CD8-positive, alpha-beta memory T cell (primary cell): Measurements from ENCODE around the gene KCNMA1. TPM values are rescaled to one million over a fixed set of nuclear protein-coding genes. Genes with fewer than 3 reads are reported as not detected.
A peak's percentile ranks its signal among the peaks of the same experiment; 100 is the strongest.

Experiments used
- CTCF ChIA-PET: fragments of 350-600 bp; sonication (Branson Sonifier 250); formaldehyde crosslinking; loops from one replicate; lab custom pipeline; 2021; ENCODE audit warnings: antibody characterized with exemption; lab: Charles Lee
- POLR2A ChIA-PET: fragments of 350-600 bp; sonication (Branson Sonifier 250); formaldehyde crosslinking; loops from one replicate; lab custom pipeline; 2021; ENCODE audit warnings: antibody characterized with exemption; lab: Charles Lee
- DNase-seq, 5 donors: peaks; one replicate each; pipeline versions ENCODE4 v3.0.0 to v3.0.0-alpha.2; 2020 to 2022; ENCODE audit warnings: mixed read lengths in 1 of 5
- H3K27ac ChIP-seq: one replicate; pipeline ENCODE4 v1.7.0; 2013; ENCODE audit warnings: low read depth, mild to moderate bottlenecking, low read length, moderate library complexity
- H3K27me3 ChIP-seq: 2 replicates; pipeline ENCODE4 v1.7.0; 2013; ENCODE audit warnings: low read length, mild to moderate bottlenecking; ENCODE audit not compliant: insufficient read depth, poor library complexity, severe bottlenecking
- H3K36me3 ChIP-seq: 2 replicates; pipeline ENCODE4 v1.7.0; 2013; ENCODE audit warnings: mild to moderate bottlenecking, low read length, moderate library complexity; ENCODE audit not compliant: insufficient read depth
- H3K4me1 ChIP-seq: 2 replicates; pipeline ENCODE4 v1.7.0; 2013; ENCODE audit warnings: mild to moderate bottlenecking, low read length, moderate library complexity; ENCODE audit not compliant: insufficient read depth
- H3K4me3 ChIP-seq: 2 replicates; pipeline ENCODE4 v1.7.0; 2013; ENCODE audit warnings: mild to moderate bottlenecking, low read length
- H3K9me3 ChIP-seq: 2 replicates; pipeline ENCODE4 v1.7.0; 2013; ENCODE audit warnings: mild to moderate bottlenecking, low read length
- H3K27ac Mint-ChIP-seq, 8 donors: one replicate each; pipeline ENCODE4 v1.8.0; 2020 to 2021; ENCODE audit warnings: mixed read lengths in 8 of 8, mild to moderate bottlenecking in 6 of 8, inconsistent platforms in 3 of 8, moderate library complexity in 3 of 8
- H3K27me3 Mint-ChIP-seq, 2 donors: one replicate each; pipeline ENCODE4 v1.8.0; 2020 to 2021; ENCODE audit warnings: mixed read lengths in 2 of 2, mild to moderate bottlenecking in 1 of 2, moderate library complexity in 1 of 2
- H3K36me3 Mint-ChIP-seq, 3 donors: one replicate each; pipeline ENCODE4 v1.8.0; 2020 to 2021; ENCODE audit warnings: mixed read lengths in 3 of 3, inconsistent platforms in 1 of 3, mild to moderate bottlenecking in 1 of 3
- H3K4me1 Mint-ChIP-seq, 3 donors: one replicate each; pipeline ENCODE4 v1.8.0; 2020 to 2021; ENCODE audit warnings: mixed read lengths in 3 of 3, inconsistent platforms in 1 of 3, mild to moderate bottlenecking in 1 of 3
- H3K4me3 Mint-ChIP-seq, 7 donors: one replicate each; pipeline ENCODE4 v1.8.0; 2020 to 2021; ENCODE audit warnings: mixed read lengths in 7 of 7, mild to moderate bottlenecking in 6 of 7, moderate library complexity in 4 of 7, inconsistent platforms in 2 of 7
- H3K9me3 Mint-ChIP-seq, 5 donors: one replicate each; pipeline ENCODE4 v1.8.0; 2020 to 2022; ENCODE audit warnings: mixed read lengths in 5 of 5, mild to moderate bottlenecking in 3 of 5, moderate library complexity in 2 of 5, inconsistent platforms in 1 of 5
- polyA plus RNA-seq: library from polyadenylated mRNA; unstranded; fragments of 300-500 nt; fragmentation: Illumina TruSeq; gene quantifications from one replicate; pipeline ENCODE4 v1.2.3, GENCODE V29; 2021
- total RNA-seq, 2 experiments: library from RNA; stranded (reverse); gene quantifications; one replicate each; pipeline ENCODE4 v1.2.3, GENCODE V29; 2021

The KCNMA1 gene
- total and polyA plus RNA-seq, 3 experiments from 2014 or later: 0.20 to 0.31 TPM; not detected in 1

DNA sequence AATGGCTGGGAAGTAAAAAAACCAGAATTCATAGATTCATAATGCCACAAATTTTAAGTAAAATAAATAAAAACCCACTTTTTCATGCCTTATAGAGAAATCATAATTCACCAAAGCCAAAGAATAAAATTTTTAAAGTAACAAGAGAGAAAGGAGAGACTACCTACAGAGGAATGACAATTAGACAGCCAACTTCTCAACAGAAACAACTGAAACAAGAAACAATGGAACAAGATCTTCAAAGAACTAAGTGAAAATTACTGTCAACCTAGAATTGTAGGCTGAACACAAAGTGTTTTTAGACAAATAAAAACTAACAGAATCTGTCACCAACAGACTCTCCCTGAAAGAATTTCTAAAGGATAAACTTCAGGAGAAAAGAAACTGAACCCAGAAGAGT, 15.6 kb upstream of the KCNMA1 start:
- CTCF ChIA-PET: no interaction called here
- Mint-ChIP-seq H3K27me3 (peaks cover 20% of the 10 kb centered on the region in 2 donors), H3K9me3 (peaks cover 5 to 11% (median 8%) of the 10 kb centered on the region in 5 donors)

DNA sequence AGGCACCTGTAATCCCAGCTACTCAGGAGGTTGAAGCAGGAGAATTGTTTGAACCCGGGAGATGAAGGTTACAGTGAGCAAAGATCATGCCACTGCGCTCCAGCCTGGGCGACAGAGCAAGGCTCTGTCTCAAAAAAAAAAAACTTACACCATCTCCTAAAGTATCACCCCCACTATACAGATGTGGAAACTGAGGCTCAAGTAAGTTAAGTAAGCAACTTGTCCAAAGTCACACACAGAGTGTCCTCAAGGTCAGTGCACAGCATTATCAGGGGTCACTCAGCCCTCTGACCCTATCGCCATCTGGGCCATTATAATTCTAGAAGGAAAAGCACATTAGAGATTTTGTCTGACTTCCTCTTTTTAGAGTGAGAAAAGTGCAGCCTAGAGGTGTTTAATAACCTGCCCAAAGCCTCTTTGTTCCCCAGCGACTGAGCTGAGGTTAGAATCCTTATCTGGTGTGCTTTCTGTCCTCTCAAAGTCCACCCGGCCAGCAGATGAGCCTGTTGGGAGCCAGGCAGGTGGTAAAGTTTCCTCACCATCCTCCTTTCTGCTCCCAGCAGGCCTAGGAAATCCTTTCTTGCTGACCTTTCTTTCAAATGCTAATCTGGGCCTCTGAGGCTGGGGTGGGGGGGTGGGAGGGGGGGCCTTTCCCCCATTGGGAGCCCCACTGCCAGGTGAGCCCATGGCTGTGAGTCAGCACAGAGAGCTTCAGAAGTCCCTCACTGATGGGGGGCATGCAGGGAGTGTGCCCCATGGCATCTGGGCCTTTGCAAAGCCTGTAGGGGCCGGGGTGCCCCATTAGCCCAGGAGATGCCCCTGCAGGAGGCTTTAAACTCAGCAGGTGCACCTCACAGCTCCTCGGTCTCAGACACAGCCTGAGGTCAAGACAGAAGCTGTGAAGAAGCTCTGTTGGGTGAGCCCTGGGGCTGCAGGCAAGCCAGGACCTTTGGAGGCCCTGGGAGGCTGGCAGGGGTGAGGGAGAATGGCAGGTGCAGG, 12.0 kb upstream of the KCNMA1 start:
- Mint-ChIP-seq H3K4me1 (peaks cover 0 to 1% (median 0%) of the 10 kb centered on the region in 3 donors), H3K27me3 (peaks cover 20 to 26% of the 10 kb centered on the region in 2 donors), H3K27ac (peak overlapping the region in 1 of 8 donors; percentile 44), H3K4me3 (no peak overlapping the region), H3K9me3 (peaks cover 3 to 11% (median 8%) of the 10 kb centered on the region in 5 donors), H3K36me3 (peaks cover 0 to 3% (median 0%) of the 10 kb centered on the region in 3 donors)
- no peaks in the 10 kb centered on the region for H3K9me3 ChIP-seq
- no peaks in the 10 kb centered on the region for H3K27me3 ChIP-seq
- ChIA-PET CTCF (no interaction called here), POLR2A (no interaction called here)
- no peak overlapping the region for H3K27ac ChIP-seq
- H3K4me1 ChIP-seq: no peaks in the 10 kb centered on the region
- no peak for DNase-seq
- H3K36me3 ChIP-seq: no peaks in the 10 kb centered on the region
- H3K4me3 ChIP-seq: no peak overlapping the region

More for the DNA sequence above, 15.6 kb upstream of the KCNMA1 start:
- Histone ChIP-seq H3K9me3 (no peaks in the 10 kb centered on the region), H3K36me3 (no peaks in the 10 kb centered on the region), H3K4me1 (no peaks in the 10 kb centered on the region), H3K27me3 (no peaks in the 10 kb centered on the region), H3K4me3 (no peak overlapping the region), H3K27ac (no peak overlapping the region)
- H3K36me3 Mint-ChIP-seq: peaks cover 0 to 3% (median 0%) of the 10 kb centered on the region in 3 donors
- DNase-seq: no peak
- H3K4me1 Mint-ChIP-seq: peaks cover 0 to 1% (median 0%) of the 10 kb centered on the region in 3 donors
- no peak overlapping the region for H3K4me3 Mint-ChIP-seq
- H3K27ac Mint-ChIP-seq: no peak overlapping the region
- POLR2A ChIA-PET: no interaction called here

DNA sequence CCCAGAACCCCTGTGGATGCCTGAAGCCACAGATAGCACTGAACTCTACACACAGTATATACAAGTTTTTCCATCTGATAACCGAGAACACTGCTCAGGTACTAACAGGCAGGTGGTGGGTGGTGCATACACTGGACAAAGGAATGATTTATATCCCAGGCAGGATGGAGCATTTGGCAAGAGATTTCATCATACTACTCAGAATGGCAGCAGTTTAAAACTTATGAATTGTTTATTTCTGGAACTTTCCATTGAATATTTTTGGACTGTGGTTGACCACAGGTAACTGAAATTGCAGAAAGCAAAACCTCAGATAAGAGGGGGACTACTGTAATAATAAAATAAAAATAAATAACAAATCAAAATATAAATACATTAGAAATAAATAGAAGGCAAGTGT, 10.9 kb upstream of the KCNMA1 start:
- Histone ChIP-seq H3K4me1 (no peaks in the 10 kb centered on the region), H3K36me3 (no peaks in the 10 kb centered on the region), H3K27me3 (no peaks in the 10 kb centered on the region), H3K4me3 (no peak overlapping the region), H3K9me3 (no peaks in the 10 kb centered on the region), H3K27ac (no peak overlapping the region)
- peaks cover 20 to 23% of the 10 kb centered on the region in 2 donors for H3K27me3 Mint-ChIP-seq
- CTCF ChIA-PET: interaction anchor here (10.2 kb wide), 1 partner anchor 477 kb away, joined by 113 read pairs; no protein-coding TSS in a partner anchor
- H3K27ac Mint-ChIP-seq: no peak overlapping the region
- POLR2A ChIA-PET: no interaction called here
- H3K36me3 Mint-ChIP-seq: peaks cover 0 to 3% (median 0%) of the 10 kb centered on the region in 3 donors
- no peak overlapping the region for H3K4me3 Mint-ChIP-seq
- peaks cover 3 to 11% (median 6%) of the 10 kb centered on the region in 5 donors for H3K9me3 Mint-ChIP-seq
- peaks cover 0 to 1% (median 0%) of the 10 kb centered on the region in 3 donors for H3K4me1 Mint-ChIP-seq
- no peak for DNase-seq

DNA sequence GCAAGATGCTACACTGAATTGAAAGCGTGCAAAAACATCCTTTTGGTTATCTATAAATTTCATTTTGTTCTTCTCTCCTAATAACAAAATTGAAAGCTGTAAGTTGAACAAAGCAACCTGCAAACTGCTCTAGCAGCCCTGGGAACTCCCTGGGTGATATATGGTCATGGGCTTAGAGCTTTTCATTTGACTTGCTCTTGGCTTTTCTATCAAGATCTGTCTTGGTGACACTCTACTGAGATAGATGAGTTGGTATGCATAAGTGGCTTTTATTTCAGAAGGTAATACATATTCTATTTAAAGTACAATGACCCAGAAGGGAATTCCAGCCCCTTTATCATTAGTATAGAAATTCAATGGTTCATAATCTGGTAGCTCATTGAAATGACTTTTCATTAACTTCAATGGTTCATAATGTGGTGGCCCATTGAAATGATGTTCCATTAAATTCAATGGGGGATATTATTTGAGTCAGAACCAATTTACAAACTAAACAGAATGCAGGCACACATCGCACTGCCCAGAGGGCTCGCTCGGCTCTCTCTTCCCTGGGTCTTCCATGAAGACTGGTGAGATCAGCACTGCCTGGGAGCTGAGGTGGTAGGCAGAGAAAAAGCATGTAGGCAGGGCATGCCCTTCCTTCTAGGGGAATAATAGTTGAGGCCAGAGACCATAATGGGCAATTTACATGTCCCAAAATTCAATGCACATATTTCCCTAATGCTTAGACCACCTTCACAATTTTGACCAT, 10.1 kb upstream of the KCNMA1 start:
- Histone ChIP-seq H3K9me3 (no peaks in the 10 kb centered on the region), H3K4me3 (no peak overlapping the region), H3K27me3 (no peaks in the 10 kb centered on the region), H3K36me3 (no peaks in the 10 kb centered on the region), H3K27ac (no peak overlapping the region), H3K4me1 (no peaks in the 10 kb centered on the region)
- no peak for DNase-seq
- Mint-ChIP-seq H3K36me3 (peaks cover 0 to 3% (median 0%) of the 10 kb centered on the region in 3 donors), H3K27me3 (peaks cover 20 to 21% of the 10 kb centered on the region in 2 donors), H3K9me3 (peaks cover 0 to 6% (median 5%) of the 10 kb centered on the region in 5 donors), H3K4me1 (peaks cover 0 to 1% (median 0%) of the 10 kb centered on the region in 3 donors), H3K4me3 (no peak overlapping the region), H3K27ac (no peak overlapping the region)
- CTCF ChIA-PET: interaction anchor here (10.2 kb wide), 1 partner anchor 476 kb away, joined by 113 read pairs; no protein-coding TSS in a partner anchor
- POLR2A ChIA-PET: no interaction called here

DNA sequence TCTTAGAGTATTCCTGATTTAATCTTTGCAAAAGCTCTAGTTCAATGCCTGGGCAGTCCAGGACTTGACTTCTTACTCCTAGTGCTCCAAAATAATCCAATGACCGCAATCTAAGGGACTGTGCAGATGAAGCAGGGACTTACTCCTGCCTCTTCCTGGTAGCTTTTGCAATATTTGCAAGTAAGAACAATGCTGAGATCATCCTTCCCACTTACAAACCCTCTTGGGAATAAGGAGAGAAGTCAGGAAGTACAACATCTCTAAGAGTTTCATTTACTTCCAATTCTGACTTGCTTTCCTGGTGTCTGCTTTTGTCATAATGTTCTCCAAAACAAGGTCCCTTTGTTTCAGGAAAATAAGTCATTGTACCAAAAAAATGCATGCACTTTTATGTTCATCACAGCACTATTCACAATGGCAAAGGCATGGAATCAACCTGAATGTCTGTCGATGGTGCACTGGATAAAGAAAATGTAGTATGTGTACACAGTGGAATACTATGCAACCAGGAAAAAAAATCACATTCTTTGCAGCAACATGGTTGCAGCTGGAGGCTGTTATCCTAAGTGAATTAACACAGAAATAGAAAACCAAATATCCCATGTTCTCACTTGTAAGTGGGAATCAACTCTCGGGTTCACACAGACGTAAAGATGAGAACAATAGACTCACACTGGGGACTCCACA, 7.1 kb upstream of the KCNMA1 start:
- Mint-ChIP-seq H3K27ac (peak overlapping the region in 1 of 8 donors; percentile 38), H3K4me1 (peaks cover 0 to 5% (median 1%) of the 10 kb centered on the region in 3 donors), H3K4me3 (no peak overlapping the region), H3K36me3 (no peaks in the 10 kb centered on the region), H3K27me3 (peaks cover 34 to 41% of the 10 kb centered on the region in 2 donors), H3K9me3 (no peaks in the 10 kb centered on the region)
- Histone ChIP-seq H3K36me3 (no peaks in the 10 kb centered on the region), H3K27me3 (peaks cover 1% of the 10 kb centered on the region), H3K4me3 (no peak overlapping the region), H3K27ac (no peak overlapping the region), H3K4me1 (no peaks in the 10 kb centered on the region), H3K9me3 (no peaks in the 10 kb centered on the region)
- no peak for DNase-seq
- ChIA-PET POLR2A (no interaction called here), CTCF (interaction anchor here (1.2 to 10.2 kb wide), 2 partner anchors 10 to 473 kb away, joined by 3 to 113 read pairs; no protein-coding TSS in a partner anchor)

DNA sequence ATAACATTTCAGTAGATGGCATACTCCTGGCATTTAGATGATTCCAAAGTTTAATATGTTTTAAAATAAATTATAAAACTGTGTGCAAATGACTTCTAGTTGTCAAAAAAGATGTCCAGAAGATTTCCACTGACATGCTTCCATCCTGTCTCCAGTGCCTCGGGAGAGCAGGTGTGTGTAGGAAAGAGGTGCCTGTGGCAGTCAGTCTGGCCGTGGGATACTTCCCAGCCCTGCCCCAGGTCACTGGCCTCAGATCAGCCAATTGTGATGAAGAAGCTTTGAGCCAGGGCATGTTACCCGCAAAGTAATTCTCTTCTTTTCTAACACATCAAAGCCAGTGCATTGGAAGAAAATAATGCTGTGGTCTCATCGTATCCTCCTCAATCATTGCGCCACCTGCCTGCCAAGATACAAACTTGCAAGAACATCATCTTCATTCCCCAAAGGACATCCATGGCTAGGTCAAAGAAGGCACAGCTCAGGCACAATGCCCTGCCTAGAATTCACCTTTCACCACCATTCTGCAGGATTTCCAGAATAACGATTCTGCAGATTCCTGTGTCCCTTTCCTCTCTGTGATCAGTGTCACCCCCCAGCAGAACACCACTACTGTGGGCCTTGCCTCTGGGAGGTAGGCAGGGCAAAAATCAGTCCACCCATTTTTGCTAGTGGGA, 6.3 kb upstream of the KCNMA1 start:
- Histone ChIP-seq H3K4me1 (no peaks in the 10 kb centered on the region), H3K27ac (no peak overlapping the region), H3K27me3 (peaks cover 9% of the 10 kb centered on the region), H3K9me3 (no peaks in the 10 kb centered on the region), H3K36me3 (no peaks in the 10 kb centered on the region), H3K4me3 (no peak overlapping the region)
- H3K4me3 Mint-ChIP-seq: no peak overlapping the region
- H3K27ac Mint-ChIP-seq: no peak overlapping the region
- ChIA-PET POLR2A (no interaction called here), CTCF (interaction anchor here (0.9 to 10.2 kb wide), 4 partner anchors 11 to 473 kb away, joined by 3 to 113 read pairs (median 4); no protein-coding TSS in a partner anchor)
- H3K27me3 Mint-ChIP-seq: peaks cover 38 to 45% of the 10 kb centered on the region in 2 donors
- no peaks in the 10 kb centered on the region for H3K9me3 Mint-ChIP-seq
- H3K4me1 Mint-ChIP-seq: peaks cover 1 to 6% (median 6%) of the 10 kb centered on the region in 3 donors
- peak in 1 of 5 donors; percentile 10 for DNase-seq
- no peaks in the 10 kb centered on the region for H3K36me3 Mint-ChIP-seq
